ENCODE data around the gene KCNQ1.

DNA sequence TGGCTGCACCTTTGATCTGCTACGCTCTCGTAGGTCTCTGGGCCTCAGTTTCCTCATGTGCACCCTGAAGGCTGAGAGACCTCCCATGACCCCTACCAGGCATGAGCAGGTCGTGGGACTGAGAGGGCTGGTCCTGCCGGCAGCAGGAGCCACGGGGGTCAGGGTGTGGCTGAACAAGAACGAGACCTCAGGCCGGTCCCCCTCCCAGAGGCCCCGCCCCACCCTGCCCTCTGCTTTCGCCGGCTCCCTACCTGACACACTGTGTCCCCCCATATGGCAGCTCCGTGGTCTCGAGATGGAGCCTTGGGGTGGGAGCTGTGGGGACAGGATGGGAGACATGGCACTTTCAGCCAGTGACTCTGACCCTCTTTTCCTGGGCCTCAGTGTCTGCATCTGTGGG is 400.2 kb downstream of the KCNQ1 start:
- TF ChIP-seq, protein P1, sequence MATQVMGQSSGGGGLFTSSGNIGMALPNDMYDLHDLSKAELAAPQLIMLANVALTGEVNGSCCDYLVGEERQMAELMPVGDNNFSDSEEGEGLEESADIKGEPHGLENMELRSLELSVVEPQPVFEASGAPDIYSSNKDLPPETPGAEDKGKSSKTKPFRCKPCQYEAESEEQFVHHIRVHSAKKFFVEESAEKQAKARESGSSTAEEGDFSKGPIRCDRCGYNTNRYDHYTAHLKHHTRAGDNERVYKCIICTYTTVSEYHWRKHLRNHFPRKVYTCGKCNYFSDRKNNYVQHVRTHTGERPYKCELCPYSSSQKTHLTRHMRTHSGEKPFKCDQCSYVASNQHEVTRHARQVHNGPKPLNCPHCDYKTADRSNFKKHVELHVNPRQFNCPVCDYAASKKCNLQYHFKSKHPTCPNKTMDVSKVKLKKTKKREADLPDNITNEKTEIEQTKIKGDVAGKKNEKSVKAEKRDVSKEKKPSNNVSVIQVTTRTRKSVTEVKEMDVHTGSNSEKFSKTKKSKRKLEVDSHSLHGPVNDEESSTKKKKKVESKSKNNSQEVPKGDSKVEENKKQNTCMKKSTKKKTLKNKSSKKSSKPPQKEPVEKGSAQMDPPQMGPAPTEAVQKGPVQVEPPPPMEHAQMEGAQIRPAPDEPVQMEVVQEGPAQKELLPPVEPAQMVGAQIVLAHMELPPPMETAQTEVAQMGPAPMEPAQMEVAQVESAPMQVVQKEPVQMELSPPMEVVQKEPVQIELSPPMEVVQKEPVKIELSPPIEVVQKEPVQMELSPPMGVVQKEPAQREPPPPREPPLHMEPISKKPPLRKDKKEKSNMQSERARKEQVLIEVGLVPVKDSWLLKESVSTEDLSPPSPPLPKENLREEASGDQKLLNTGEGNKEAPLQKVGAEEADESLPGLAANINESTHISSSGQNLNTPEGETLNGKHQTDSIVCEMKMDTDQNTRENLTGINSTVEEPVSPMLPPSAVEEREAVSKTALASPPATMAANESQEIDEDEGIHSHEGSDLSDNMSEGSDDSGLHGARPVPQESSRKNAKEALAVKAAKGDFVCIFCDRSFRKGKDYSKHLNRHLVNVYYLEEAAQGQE (IDR thresholded peaks at IDR 0.05; ENCODE audit: borderline replicate concordance): no peak
- TF ChIP-seq, protein P1 (CRISPR knock-in tag; IDR thresholded peaks at IDR 0.05; ENCODE audit: low read depth): no peak
- TF ChIP-seq, protein P2, sequence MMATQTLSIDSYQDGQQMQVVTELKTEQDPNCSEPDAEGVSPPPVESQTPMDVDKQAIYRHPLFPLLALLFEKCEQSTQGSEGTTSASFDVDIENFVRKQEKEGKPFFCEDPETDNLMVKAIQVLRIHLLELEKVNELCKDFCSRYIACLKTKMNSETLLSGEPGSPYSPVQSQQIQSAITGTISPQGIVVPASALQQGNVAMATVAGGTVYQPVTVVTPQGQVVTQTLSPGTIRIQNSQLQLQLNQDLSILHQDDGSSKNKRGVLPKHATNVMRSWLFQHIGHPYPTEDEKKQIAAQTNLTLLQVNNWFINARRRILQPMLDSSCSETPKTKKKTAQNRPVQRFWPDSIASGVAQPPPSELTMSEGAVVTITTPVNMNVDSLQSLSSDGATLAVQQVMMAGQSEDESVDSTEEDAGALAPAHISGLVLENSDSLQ (IDR thresholded peaks at IDR 0.05): no peak
- no peak for TF ChIP-seq YY1 (IDR thresholded peaks at IDR 0.05; ENCODE audit: borderline replicate concordance in 1 of 3, control insufficient read depth in 1 of 3, extremely low read depth in 1 of 3, insufficient read depth in 3 of 3, insufficient read length in 1 of 3, insufficient replicate concordance in 2 of 3, low read depth in 1 of 3, low read length in 2 of 3)
- TF ChIP-seq POLR2AphosphoS5 (IDR thresholded peaks at IDR 0.05; ENCODE audit: control insufficient read depth, insufficient read depth, low read depth, low read length): no peak
- no peak for TF ChIP-seq ZNF384 (IDR thresholded peaks at IDR 0.05; ENCODE audit: low read depth, low read length)
- no peak for TF ChIP-seq ZNF124 (CRISPR knock-in tag; IDR thresholded peaks at IDR 0.05)
- TF ChIP-seq, protein P3, sequence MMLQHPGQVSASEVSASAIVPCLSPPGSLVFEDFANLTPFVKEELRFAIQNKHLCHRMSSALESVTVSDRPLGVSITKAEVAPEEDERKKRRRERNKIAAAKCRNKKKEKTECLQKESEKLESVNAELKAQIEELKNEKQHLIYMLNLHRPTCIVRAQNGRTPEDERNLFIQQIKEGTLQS (IDR thresholded peaks at IDR 0.05): no peak
- TF ChIP-seq, protein P3 (CRISPR knock-in tag; conservative IDR thresholded peaks at IDR 0.05): no peak
- no peak for TF ChIP-seq GTF2A2 (tag; IDR thresholded peaks at IDR 0.05)
- TF ChIP-seq, protein P4, sequence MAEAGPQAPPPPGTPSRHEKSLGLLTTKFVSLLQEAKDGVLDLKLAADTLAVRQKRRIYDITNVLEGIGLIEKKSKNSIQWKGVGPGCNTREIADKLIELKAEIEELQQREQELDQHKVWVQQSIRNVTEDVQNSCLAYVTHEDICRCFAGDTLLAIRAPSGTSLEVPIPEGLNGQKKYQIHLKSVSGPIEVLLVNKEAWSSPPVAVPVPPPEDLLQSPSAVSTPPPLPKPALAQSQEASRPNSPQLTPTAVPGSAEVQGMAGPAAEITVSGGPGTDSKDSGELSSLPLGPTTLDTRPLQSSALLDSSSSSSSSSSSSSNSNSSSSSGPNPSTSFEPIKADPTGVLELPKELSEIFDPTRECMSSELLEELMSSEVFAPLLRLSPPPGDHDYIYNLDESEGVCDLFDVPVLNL (CRISPR knock-in tag; IDR thresholded peaks at IDR 0.05; ENCODE audit: low read depth): no peak
- TF ChIP-seq POLR2A (conservative IDR thresholded peaks at IDR 0.05): no peak
- TF ChIP-seq EZH2 (IDR thresholded peaks at IDR 0.05; ENCODE audit: borderline replicate concordance, low read depth, low read length): no peak
- TF ChIP-seq DACH1 (IDR thresholded peaks at IDR 0.05; ENCODE audit: partially characterized antibody): no peak
